Hematopoietic multipotent progenitor cell treated with erythropoietin and hydrocortisone succinate and interleukin-3 and kit ligand, for 15 days (in vitro differentiated cells): ENCODE measurements around the gene GATA2.

Experiments
- DNase-seq: peaks from one replicate; pipeline ENCODE4 v3.0.0-alpha.2; 2015; ENCODE audit warnings: low spot score

GATA2 gene

GRCh38 chr3:128487813-128488635 is 5.0 kb downstream of the GATA2 start:
- peak; percentile 60 for DNase-seq

- no peak for DNase-seq
These were observed 5.5 kb downstream of the GATA2 start for GRCh38 chr3:128487538-128487812.

DNA sequence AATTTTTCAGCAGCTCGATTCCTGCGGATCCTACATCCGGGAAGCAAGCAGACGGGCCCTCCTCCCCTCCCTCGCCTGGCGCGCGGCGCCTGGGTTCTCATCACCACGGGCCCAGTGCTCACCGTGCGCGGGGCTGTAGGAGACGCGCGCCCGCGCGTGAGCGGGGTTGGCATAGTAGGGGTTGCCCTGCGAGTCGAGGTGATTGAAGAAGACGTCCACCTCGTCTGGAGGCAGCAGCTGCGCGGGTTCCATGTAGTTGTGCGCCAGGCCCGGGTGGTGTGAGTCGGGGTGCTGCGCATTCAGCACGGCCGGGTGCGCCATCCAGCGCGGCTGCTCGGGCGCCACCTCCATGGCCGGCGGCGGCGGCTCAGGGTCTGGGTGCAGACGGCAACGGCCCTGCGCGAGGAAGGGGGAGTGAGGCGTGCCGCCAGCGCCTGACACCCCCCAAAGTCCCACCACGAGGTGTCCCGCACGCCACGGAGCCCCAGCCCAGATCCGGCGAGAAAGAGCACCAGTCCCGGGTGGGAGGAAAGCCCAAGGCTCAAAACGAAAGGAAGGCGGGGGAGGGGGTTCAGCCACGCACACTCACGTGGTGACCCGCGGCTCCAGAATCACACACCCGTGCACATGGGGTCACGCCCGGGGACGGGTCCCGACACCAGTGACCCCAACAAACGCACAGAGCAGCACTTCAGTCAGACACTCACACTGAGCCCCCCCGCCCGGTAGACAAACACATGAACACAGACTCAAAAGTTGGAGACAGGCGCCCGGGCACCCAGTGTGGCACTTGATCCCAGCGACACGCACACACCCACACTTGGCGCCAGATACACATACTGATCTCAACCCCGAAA is 6.1 kb downstream of the GATA2 start:
- no peak for DNase-seq

- DNase-seq: no peak
These were observed 6.8 kb downstream of the GATA2 start for GRCh38 chr3:128486205-128486628.

DNA sequence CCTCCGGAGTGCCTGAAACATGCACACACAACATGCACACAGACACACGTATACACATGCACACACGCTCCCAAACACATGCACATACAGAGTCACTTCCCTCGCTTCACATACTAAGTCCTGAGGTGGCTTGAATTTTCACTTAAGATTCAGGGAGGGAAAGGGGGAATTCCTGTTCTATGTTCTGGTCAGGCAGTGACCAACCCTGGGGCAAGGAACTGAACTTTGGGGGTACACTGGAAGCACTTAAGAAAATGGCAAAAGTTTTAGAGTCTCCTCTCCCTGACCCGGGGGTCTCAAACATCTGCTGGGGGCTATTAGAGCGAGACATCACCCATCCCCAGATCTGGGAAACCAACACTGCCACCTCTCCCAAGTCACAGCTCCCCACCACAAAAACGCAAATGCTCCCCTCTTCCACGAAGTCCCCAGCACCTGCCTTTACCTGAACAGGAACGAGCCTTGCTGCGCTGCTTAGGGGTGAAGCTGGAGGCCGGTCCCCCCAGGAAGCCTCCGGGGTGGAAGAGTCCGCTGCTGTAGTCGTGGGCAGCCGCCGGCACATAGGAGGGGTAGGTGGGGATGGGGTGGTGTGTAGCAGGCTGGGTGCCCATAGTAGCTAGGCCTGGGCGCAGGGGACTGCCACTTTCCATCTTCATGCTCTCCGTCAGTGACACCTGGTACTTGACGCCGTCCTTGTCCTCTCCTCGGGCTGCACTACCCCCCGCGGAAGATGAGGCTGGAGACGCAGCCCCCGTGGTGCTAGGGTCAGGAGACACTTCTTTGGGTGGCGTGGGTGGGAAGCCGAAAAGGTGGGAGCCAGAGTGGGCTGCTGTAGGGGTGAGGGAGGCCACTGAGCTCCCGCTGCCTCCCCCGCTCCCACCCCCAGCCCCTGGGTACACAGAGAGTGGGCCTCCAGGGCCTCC is 7.5 kb downstream of the GATA2 start:
- no peak for DNase-seq

DNA sequence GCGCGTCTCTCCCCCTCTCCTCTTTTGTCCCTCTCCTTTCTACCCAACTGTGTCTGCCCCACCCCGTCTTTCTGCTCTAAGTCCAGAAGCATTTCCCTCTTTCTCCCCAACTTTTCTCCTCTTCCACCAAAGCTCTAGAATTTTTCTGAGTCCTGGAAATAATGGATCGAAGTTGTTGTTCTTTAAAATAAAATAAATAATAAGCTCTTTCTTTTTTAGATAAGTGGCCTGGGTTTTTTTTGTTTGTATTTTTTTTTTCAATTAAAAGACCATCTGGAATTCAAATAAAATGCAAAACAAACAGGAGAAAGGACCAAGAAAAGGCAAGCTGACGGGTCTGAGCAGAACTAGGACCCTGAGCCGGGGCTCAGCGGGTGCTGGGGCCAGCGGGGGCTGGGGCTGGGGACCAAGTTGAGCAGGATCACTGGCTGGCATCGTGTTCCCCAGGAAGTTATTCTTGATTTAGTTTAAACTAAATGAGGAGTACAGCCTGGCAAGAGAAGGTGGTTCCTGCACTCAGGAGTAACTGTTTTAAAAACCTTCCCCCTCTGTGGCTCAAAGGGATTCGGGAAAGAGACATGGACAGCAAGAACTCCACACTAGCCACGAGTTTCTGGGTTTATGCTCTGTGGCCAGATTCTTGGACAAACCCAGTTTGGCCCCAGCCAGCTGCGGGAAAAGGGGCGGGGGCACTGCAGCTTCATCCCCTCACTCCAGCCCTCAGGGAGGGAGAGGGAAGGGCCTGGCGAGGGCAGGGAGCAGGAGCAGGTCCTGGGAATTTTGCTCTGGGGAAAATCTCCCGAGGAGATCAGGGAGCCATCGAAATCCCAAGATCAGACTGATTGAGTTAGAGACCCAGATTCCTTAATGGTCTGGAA is 8.4 kb downstream of the GATA2 start:
- no peak for DNase-seq

DNA sequence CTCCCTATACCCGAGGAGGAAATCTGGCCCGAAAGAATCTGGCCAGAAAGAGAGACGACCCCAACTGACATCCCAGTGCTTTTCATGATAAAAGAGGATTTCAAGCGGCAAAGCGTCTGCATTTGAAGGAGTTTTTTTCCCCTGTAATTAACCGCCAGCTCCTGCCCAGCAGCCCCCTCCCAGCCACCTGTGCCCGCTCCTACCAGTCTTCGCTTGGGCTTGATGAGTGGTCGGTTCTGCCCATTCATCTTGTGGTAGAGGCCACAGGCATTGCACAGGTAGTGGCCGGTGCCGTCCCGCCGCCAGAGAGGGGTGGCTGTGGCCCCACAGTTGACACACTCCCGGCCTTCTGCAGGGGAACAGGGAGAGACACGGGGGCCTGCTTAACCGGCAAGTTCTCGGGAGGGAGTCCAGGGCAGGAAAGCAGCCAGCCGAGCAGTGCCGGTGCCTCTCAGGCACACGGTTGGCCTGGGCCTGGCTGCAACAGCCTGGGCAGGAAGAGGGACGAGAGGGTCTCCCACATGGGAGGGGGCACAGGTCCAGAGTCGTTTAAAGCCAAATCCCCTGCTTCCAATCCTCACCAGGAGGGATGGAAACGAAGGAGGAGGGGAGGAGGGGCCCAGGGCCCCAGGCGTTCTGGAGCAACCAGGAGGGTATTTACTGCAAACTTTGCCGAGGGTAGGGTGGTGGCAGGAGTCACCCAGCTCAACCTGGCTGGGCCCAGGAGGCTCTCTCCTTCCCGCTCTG is 9.2 kb downstream of the GATA2 start:
- DNase-seq: no peak

GRCh38 chr3:128482666-128483656 is 10.0 kb downstream of the GATA2 start:
- peak; percentile 75 for DNase-seq

- DNase-seq: no peak
These were observed 10.8 kb downstream of the GATA2 start for GRCh38 chr3:128482175-128482574.

GRCh38 chr3:128481438-128481942 is 11.5 kb downstream of the GATA2 start:
- DNase-seq: no peak

DNA sequence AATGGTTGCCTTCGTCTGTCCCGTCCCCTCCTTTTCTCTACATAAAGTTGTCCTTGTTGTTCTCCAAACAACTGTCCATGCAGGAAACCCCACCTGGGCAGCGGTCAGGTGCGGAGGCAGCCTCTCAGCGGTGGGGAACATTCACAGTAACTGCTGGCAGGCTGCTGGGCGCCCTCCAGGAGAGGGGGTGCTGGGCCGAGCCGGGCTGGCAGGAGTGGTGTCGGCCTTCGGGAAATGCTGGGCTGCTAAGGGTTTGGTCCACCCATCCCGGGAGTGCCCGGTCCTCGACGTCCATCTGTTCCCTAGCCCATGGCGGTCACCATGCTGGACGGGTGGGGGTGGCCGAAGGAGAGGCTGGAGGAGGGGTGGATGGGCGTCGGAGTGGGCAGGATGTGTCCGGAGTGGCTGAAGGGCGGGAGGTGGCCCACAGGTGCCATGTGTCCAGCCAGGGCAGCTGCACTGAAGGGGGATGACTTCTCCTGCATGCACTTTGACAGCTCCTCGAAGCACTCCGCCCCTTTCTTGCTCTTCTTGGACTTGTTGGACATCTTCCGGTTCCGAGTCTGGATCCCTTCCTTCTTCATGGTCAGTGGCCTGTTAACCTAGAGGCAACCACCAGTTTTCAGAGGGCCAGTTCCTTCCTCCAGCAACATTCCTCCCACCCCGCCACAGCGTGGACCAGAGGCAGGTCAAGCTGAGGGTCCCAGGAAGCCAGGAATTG is 12.1 kb downstream of the GATA2 start:
- no peak for DNase-seq

GRCh38 chr3:128480278-128480677 is 12.7 kb downstream of the GATA2 start:
- DNase-seq: no peak

- no peak for DNase-seq
These were observed 13.4 kb downstream of the GATA2 start for GRCh38 chr3:128479558-128480086.

DNA sequence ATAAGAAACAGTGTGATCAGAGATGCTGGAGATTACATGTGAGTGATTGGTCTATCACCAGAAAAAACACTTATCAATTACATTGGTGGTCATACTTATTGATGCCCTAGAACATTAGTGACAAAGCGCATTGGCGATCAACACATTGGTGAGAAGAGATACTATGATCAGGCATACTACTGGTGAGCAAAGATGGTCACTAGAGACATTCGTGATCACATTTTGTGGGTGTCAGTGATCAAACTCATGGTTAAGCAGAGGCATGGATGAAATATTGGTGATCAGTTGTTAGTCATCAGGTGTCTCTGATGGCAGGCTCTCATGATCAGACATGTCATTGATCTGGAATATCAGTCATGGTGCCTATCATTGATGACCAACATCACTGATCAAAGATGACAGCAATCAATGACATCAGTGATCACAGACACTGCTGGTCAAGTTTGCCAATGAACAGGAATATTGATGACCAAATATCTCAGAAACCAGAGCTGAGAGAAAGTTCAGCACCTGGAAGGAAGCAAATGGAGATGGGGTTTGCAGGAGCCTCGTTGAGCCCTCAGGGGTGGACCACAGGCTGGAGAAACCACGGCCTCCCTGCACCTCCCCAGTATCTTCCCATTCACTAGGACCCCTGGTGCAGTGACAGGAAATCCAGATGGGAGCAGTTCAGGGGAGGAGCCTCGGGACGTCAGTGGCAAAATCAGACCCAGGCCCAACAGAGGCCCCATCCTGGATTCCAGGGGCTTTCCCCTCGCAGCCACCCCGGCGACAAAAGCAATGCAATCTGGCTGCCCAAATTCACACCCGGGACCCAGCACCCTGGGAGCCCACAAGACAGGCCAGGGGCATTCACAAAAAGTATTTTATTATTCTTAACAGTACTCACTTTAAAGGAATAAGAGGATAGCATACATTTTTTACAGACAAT is 14.2 kb downstream of the GATA2 start:
- DNase-seq: no peak

GRCh38 chr3:128476659-128477058 is 16.3 kb downstream of the GATA2 start:
- DNase-seq: no peak

DNA sequence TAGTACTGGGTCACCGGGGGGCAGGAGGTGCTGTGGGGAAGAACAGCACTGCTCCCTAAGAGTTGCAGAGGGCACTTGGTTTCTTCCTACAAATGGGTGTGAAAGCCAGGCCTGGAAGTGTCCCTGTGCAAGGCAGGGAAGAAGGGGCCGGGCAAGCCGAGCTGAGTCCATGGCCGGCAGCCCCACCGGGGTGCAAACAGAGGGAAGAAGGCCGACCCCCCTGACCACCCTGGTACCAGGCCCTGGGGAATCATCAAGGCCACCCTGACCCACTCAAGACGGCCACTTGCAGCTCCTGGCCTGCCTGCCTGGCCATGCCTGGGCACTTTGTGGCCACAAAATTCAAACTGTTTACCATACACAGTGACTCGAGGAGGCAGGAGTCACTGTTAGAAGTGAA is 17.6 kb downstream of the GATA2 start:
- no peak for DNase-seq

DNA sequence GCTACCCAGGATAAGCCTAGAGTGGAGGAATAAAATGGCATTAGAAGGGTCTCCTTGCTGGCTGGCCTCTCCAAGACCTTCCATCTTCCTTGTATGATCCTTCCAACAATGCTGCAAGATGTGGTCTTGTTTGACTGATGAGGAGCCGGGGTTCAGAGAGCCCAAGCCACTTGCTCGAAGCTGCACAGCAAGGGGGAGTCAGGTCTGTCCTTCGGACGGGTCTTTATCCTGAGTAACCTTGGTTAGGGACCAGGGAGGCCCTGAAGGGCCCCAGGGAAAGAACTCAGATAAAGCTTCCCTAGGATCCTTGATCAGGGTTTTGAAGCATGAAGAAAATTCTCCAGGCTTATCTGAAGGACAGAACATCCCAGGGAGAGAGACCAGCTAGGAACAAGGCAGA is 19.3 kb downstream of the GATA2 start:
- no peak for DNase-seq
